ENCODE measurements around the gene PSMD12.

Gene PSMD12

GRCh38 chr17:67369676-67370075 lies 3.3 kb upstream of the PSMD12 start:
- no peak for TF ChIP-seq EP300 (IDR thresholded peaks at IDR 0.05; ENCODE audit: borderline replicate concordance)
- no peak for TF ChIP-seq ZBTB7A (IDR thresholded peaks at IDR 0.05; ENCODE audit: low read depth)
- no peak for TF ChIP-seq FOXM1 (IDR thresholded peaks at IDR 0.05; ENCODE audit: borderline replicate concordance, low read depth)
- TF ChIP-seq TEAD4 (IDR thresholded peaks at IDR 0.05): no peak
- TF ChIP-seq YY1 (IDR thresholded peaks at IDR 0.05; ENCODE audit: low read depth): no peak
- no peak for TF ChIP-seq CREB1 (IDR thresholded peaks at IDR 0.05; ENCODE audit: low read depth)
- no peak for TF ChIP-seq TAF1 (IDR thresholded peaks at IDR 0.05; ENCODE audit: low read depth)
- no peak for TF ChIP-seq CEBPB (IDR thresholded peaks at IDR 0.05)
- no peak for TF ChIP-seq NFIC (IDR thresholded peaks at IDR 0.05)
- no peak for TF ChIP-seq EGR1 (IDR thresholded peaks at IDR 0.05)
- no peak for TF ChIP-seq MAX (IDR thresholded peaks at IDR 0.05)
- TF ChIP-seq REST (IDR thresholded peaks at IDR 0.05; ENCODE audit: low read depth): no peak

- no peak for TF ChIP-seq TAF1 (IDR thresholded peaks at IDR 0.05; ENCODE audit: low read depth)
- TF ChIP-seq CEBPB (IDR thresholded peaks at IDR 0.05): 0 out of 2 replicates have a peak, but pooled peaks have one; percentile 38
Observed at GRCh38 chr17:67365738-67366192, 612 bp downstream of the PSMD12 start.

- TF ChIP-seq EP300 (IDR thresholded peaks at IDR 0.05; ENCODE audit: borderline replicate concordance): no peak
- TF ChIP-seq NFIC (IDR thresholded peaks at IDR 0.05): no peak
- no peak for TF ChIP-seq TCF12 (IDR thresholded peaks at IDR 0.05; ENCODE audit: low read depth)
- no peak for TF ChIP-seq TAF1 (IDR thresholded peaks at IDR 0.05; ENCODE audit: low read depth)
- TF ChIP-seq EGR1 (IDR thresholded peaks at IDR 0.05): no peak
- TF ChIP-seq YY1 (IDR thresholded peaks at IDR 0.05; ENCODE audit: low read depth): no peak
- no peak for TF ChIP-seq MAX (IDR thresholded peaks at IDR 0.05)
Observed at GRCh38 chr17:67364847-67365737, 1.3 kb downstream of the PSMD12 start.

- no peak for TF ChIP-seq MAX (IDR thresholded peaks at IDR 0.05)
- TF ChIP-seq RAD21 (IDR thresholded peaks at IDR 0.05; ENCODE audit: low read depth): no peak
Observed at GRCh38 chr17:67362173-67362572, 4.2 kb downstream of the PSMD12 start.

- TF ChIP-seq EGR1 (IDR thresholded peaks at IDR 0.05) (no peak), USF1 (IDR thresholded peaks at IDR 0.05) (no peak), YY1 (IDR thresholded peaks at IDR 0.05; ENCODE audit: low read depth) (no peak), ZBTB7A (IDR thresholded peaks at IDR 0.05; ENCODE audit: low read depth) (no peak)
Observed at GRCh38 chr17:67360880-67361279, 5.5 kb downstream of the PSMD12 start.

GRCh38 chr17:67359960-67360791 lies 6.2 kb downstream of the PSMD12 start:
- TF ChIP-seq REST (IDR thresholded peaks at IDR 0.05; ENCODE audit: low read depth) (no peak), MAX (IDR thresholded peaks at IDR 0.05) (no peak), YY1 (IDR thresholded peaks at IDR 0.05; ENCODE audit: low read depth) (no peak), EP300 (IDR thresholded peaks at IDR 0.05; ENCODE audit: borderline replicate concordance) (no peak), TEAD4 (IDR thresholded peaks at IDR 0.05) (no peak), CEBPB (IDR thresholded peaks at IDR 0.05) (no peak), ZBTB7A (IDR thresholded peaks at IDR 0.05; ENCODE audit: low read depth) (no peak), NFIC (IDR thresholded peaks at IDR 0.05) (no peak)
